HG02571 (cell line): ENCODE measurements around the gene KIAA1549.
A peak's percentile ranks its signal among the peaks of the same experiment; 100 is the strongest.

Source experiments
- ATAC-seq: cut with Tn5 transposase; IDR thresholded peaks from one replicate; pipeline ENCODE4 v1.9.1; 2021; ENCODE audit warnings: mild to moderate bottlenecking, moderate library complexity; ENCODE audit not compliant: unreplicated experiment

The KIAA1549 gene

DNA sequence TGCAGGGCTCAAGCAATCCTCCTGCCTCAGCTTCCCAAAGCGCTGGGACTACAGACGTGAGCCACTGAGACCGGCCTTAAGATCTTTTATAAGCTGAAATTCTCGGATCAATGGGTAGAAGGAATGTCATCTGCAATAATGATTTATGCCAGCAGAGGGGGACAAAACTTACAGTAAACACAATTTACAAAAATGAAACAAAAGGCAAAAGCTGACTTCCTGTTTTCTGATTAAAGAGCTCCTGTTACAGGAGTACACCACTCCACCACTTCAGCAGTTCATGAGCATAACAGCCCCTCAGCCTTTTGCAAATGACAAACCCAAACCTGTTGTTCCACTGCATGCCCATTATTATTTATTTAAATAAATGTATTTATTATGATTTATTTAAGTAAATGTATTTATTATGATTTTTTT is 94.7 kb downstream of the KIAA1549 start:
- peak; percentile 75 for ATAC-seq

- ATAC-seq, result no peak
These were observed 95.6 kb downstream of the KIAA1549 start for GRCh38 chr7:138885383-138886147.

DNA sequence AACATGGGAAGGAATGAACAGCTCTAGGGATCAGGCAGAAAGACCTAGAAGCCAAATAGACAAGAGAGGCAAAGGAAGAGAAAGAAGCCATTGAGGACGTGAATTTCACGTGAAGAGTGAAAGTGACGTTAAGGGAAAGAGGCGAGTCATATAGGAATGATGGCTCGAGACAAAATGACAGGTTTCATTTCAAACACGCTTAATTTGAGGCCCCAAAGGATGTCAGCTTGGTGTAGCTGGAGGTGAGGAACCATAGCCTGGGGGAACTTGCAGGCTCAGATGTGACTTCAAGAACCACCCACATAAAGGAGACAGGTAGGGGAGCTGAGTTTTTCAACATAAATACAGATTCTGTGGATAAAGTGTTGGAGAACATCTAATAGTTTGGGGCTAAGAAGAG is 98.9 kb downstream of the KIAA1549 start:
- no peak for ATAC-seq

GRCh38 chr7:138881579-138882188 is 99.5 kb downstream of the KIAA1549 start:
- ATAC-seq, result no peak

GRCh38 chr7:138880881-138881578 is 100.2 kb downstream of the KIAA1549 start:
- no peak for ATAC-seq

DNA sequence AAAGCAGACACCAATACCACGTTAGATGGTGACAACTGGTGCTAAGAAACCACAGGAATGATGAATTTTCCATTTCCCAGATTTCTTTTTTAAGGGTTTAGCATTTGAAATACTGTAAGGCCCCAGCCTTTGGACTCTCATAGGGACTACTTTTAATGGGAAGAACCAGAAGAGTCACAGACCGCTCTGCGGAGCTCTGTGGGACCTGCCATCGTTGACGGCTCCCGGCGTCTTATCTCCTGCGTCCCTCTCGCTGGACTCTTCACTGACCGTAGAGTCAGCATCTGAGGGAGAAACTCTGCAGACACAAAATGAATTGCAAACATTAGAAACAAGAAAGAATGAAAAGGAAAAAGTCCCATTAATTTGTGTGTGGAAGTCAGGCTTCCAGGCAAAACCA is 101.8 kb downstream of the KIAA1549 start:
- no peak for ATAC-seq

DNA sequence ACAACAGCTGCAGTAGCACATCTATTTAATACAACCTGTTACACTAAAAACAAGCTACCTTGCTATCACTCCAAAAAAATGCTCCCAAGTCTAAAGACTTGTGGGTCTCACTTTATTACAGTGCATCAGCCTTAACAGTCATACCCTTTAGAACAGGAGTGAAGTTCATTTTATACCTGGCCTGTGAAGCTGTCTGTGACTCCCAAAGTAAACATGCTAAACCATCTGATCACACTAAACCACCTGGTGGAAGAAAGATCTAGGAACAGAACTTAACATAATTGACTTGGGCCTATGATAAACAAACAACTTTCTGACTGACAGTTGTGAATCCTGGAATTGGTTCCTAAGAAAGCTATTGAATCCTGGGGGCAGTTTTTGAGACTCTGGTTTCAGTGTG is 102.3 kb downstream of the KIAA1549 start:
- no peak for ATAC-seq

DNA sequence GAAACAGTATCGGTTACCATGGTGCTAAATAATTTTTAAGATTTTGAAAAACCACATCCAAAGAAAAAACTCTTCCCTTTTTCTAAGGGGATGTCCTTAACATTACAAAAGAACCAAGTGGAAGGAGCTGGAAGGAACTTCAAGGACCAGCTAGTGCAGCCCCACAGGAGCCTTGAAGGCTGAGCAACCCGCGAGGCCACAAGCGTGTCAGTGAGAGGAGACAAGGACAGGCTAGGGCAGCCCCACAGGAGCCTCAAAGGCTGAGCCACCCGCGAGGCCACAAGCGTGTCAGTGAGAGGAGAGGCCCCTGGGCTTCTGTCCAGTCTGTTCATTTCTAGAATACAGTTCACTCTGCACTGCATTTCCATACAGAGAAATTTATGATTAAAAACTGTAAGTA is 103.1 kb downstream of the KIAA1549 start:
- no peak for ATAC-seq

- ATAC-seq, result no peak
These were observed 104.9 kb downstream of the KIAA1549 start for GRCh38 chr7:138876326-138876725.

DNA sequence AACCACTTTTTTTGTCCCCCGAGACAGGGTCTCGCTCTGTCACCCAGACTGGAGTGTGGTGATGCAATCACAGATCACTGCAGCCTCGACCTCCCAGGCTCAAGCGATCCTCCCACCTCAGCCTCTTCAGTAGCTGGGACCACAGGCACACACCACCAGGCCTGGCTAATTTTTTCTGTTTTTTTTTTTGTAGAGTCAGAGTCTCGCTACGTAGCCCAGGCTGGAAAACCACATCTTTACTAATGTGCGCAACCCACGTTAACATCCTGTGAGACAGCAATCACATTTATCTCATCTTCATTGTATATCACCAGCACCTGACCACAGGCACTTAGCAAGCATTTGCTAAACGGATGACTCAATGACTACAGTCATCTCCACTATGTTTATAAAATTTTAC is 105.4 kb downstream of the KIAA1549 start:
- ATAC-seq, result no peak

GRCh38 chr7:138873220-138873892 is 107.8 kb downstream of the KIAA1549 start:
- no peak for ATAC-seq

DNA sequence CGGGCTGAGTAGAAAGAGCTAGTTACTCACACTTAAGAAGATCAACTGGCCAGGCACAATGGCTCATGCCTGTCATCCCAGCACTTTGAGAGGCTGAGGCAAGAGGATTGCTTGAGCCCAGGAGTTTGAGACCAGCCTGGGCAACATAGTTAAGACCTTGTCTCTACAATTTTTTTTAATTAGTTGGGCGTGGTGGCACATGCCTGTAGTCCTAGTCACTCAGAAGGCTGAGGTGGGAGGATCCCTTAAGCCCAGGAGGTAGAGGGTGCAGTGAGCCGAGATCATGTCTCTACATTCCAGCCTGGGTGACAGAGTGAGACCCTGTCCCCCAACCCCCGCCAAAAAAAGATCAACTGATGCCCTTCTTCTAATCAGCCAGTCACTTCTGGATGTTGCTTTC is 108.6 kb downstream of the KIAA1549 start:
- no peak for ATAC-seq

DNA sequence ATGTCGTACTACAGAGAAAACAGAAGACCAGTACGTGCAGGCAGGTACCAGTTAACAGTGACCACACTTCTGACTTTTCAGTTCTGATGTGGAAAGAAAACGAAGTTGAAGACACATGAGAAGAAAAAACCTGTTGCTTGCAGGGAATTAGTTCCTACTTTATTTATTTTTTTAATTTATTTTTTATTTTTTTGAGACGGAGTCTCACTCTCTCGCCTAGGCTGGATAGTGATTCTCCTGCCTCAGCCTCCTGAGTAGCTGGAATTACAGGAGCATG is 109.4 kb downstream of the KIAA1549 start:
- ATAC-seq, result no peak

- ATAC-seq, result no peak
These were observed 110.0 kb downstream of the KIAA1549 start for GRCh38 chr7:138871065-138871813.

- ATAC-seq, result no peak
These were observed 111.8 kb downstream of the KIAA1549 start for GRCh38 chr7:138869353-138869752.

DNA sequence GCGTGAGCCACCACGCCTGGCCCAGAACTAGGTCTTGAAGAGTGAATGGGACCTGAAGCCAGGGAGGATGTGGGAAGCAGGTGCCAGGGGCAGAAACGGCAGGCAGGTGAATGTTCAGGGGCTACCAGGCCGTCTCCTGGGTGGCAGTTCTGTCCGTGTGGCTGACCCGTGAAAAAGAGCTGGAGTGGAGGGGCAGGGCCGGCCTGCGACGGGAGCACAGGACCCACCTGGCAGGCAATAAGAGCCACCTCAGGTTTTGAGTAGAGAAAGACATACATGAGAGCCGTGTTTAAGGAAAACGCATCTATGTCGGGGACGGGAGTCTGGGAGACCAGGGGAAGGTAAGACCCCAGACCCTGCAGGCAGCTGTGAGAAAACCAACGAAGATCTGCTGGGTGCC is 112.5 kb downstream of the KIAA1549 start:
- no peak for ATAC-seq

DNA sequence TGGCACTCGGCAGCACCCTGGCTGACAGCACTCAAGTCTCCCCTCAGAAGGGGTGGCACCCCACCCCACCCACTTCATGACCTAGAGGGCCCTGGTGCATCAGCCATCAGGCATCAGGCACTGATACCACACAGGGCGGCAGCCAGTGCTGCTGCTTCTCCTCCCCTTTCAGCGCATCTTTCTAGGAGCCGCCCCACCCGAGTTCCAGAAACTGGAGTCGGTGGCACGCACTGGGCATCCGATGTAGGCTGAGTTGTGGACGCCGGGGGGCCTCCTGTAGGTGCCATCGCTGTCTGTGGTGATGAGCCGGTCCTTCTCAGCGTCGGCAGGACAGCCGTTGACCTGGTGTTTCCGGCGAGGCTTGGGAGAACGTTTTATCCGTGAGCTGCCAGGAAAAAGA is 113.4 kb downstream of the KIAA1549 start:
- ATAC-seq, result no peak

- no peak for ATAC-seq
These were observed 114.8 kb downstream of the KIAA1549 start for GRCh38 chr7:138866353-138866752.

- ATAC-seq, result no peak
These were observed 115.3 kb downstream of the KIAA1549 start for GRCh38 chr7:138865843-138866242.

- ATAC-seq, result no peak
These were observed 116.5 kb downstream of the KIAA1549 start for GRCh38 chr7:138864667-138865066.

DNA sequence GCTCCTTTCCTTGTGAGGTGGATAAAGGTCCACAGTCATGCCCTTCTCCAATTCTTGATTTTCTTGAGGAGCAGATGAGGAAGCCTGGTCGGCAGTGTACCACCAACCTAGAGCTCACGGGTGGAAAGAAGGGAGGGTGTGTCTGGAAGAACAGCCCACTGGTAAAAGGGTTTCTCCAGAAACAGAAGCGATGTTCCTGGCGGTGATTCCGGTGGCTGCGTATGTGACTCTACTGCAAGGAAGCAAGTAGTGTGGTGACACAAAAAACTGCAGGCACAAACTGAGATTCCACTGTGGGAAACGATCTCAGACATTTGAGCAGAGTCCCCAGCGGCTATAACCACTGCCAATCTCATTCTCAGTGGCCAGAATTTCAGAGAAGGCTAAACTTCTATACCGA is 117.3 kb downstream of the KIAA1549 start:
- ATAC-seq, result no peak
